Placental epithelial cell (primary cell): ENCODE measurements around the gene SOHLH1. TPM values are rescaled to one million over a fixed set of nuclear protein-coding genes. Genes with fewer than 3 reads are reported as not detected.

Experiments
- total RNA-seq: library from RNA; depleted of rRNA; stranded (reverse); fragments of >200 nt; gene quantifications from 2 replicates; pipeline ENCODE4 v1.2.3, GENCODE V29; 2012

The SOHLH1 gene, protein sequence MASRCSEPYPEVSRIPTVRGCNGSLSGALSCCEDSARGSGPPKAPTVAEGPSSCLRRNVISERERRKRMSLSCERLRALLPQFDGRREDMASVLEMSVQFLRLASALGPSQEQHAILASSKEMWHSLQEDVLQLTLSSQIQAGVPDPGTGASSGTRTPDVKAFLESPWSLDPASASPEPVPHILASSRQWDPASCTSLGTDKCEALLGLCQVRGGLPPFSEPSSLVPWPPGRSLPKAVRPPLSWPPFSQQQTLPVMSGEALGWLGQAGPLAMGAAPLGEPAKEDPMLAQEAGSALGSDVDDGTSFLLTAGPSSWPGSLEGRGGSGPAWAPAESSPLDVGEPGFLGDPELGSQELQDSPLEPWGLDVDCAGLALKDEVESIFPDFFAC
- total RNA-seq, result not detected in 2 replicates

DNA sequence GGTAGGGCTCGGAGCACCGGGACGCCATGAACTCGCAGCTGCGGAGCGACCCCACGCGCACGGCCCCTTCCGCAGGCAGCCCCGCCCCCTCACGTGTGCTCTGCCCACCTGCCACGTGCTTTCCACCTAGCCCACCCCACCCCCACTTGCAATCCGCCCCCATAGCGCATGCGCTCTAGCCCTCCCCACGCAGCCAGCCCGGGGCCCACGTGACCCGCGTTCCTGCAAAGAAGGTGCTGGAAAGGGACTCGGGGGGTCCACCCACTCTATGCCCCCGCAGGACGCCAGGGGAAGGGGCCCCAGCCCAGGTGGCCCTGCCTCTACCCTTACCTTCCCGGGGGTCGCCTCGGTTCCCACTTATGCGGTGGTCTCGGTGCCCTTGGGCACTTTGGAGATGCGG is at the start of gene SOHLH1:
Gene SOHLH1, minus strand, starts transcription at position 42 of the 400 bp plus-strand sequence. Its CDS starts 14 bp downstream, at position 28.

DNA sequence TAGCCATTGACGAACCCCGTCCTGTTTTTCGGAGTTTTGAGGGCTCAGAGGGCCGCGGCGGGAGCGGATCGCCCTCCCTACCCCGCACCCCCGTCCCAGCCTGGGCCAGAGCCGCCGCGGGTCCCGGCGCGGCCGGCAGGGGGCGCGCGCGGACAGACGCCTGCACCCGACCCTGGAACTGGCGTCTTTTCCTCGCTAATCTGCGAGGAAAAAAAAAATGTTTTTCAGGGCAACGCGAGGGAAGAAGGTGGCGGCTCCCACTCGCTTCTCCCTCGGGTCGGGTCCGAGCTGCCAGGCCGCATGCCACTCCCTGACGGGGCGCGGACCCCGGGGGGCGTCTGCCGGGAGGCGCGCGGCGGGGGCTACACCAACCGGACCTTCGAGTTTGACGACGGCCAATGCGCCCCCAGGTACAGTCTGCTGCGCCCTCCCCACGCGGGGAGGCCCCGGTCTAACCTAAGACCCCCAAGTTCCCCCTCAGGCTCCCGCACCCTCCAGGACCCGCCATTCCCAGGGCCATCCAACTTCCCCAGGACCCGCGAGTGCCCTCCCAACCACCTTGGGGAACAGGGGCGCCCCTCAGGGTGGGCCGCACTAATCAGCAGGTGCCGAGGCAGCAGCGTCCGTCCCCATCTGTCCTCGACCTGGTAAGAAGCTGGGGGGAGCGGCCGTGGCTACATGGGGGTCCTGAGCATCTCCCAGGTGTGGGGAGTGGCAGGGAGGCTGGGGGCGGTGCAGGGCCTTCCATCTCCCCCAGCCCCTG is 2.9 kb upstream of the SOHLH1 start, which contains the start of gene KCNT1:
Gene KCNT1, plus strand, starts transcription at position 227 of the 763 bp plus-strand sequence. Its CDS starts 74 bp downstream, at position 301.

DNA sequence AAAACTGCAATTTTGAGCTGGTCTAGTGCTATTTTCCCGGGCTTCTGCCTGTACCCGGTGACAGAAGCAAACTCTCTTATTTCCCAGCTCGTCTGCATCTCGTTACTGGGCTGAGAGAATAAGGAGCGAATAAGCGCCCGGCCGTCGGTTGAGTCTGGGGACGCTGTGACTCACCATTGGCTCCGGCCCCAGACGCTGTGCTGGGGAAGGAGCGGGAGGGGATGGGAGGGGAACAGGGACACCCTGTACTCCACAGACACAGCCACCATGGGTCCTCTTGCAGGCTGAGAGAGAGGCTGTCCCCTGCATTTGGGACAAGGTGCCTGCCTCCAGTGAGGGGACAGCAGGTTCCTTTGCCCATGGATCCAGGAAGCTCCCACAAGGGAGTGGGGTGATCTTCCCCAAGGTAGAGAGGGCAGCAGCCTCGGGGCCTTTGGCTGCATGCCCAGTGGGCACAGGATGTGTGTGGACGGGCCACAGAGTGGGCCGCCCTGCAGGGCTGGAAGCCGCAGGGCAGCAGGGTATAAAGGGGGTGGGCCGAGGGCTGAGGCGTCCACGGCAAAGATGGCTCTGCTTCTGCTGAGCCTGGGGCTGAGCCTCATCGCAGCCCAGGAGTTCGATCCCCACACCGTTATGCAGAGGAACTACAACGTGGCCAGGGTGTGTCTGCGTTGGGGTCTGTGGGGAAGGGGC is 36.4 kb downstream of the SOHLH1 start, which contains the start of gene LCN9:
Gene LCN9, plus strand, starts transcription at position 552 of the 693 bp plus-strand sequence. Its CDS starts 13 bp downstream, at position 565.

Other genes starting within 250 kb of the SOHLH1 start
- 7.6 and 10.6 TPM in 2 replicates for gene PPP1R26, start 219.7 kb downstream of the SOHLH1 start, total RNA-seq
- gene MRPS2, start 198.8 kb downstream of the SOHLH1 start, total RNA-seq, result 18.1 and 28.1 TPM in 2 replicates
- not detected in 2 replicates for gene LCN1, start 178.0 kb downstream of the SOHLH1 start, total RNA-seq
- not detected in 2 replicates for gene OBP2A, start 153.4 kb downstream of the SOHLH1 start, total RNA-seq
- not detected in 2 replicates for gene PAEP, start 137.7 kb downstream of the SOHLH1 start, total RNA-seq
- not detected in 2 replicates for gene GLT6D1, start 59.9 kb downstream of the SOHLH1 start, total RNA-seq
- gene LCN9, start 36.2 kb downstream of the SOHLH1 start, total RNA-seq, result not detected in 2 replicates
- not detected in 2 replicates for gene KCNT1, start 2.7 kb upstream of the SOHLH1 start, total RNA-seq
- 25.6 and 30.2 TPM in 2 replicates for gene CAMSAP1, start 208.1 kb upstream of the SOHLH1 start, total RNA-seq